Gastroesophageal sphincter (tissue), 4 donors: ENCODE results near the gene CLASP2. TPM values are rescaled to one million over a fixed set of nuclear protein-coding genes. Genes with fewer than 3 reads are reported as not detected.

Experiments
- ATAC-seq: fragments of 150-250 bp; one replicate; pipeline ENCODE4 v1.9.1; 2016; ENCODE audit warnings: mild to moderate bottlenecking, moderate library complexity
- H3K27ac ChIP-seq, 4 donors: fragments of 200-600 bp; sonication (generic) in 3 of 4; 1 replicate in 3 of 4; 2 replicates in 1 of 4; pipeline ENCODE4 v1.5.1; 2016 to 2019
- H3K27me3 ChIP-seq: fragments of 200-600 bp; sonication (generic); one replicate; pipeline ENCODE4 v1.5.1; 2019
- H3K36me3 ChIP-seq, 2 donors: fragments of 200-600 bp; sonication (generic); one replicate each; pipeline ENCODE4 v1.5.1; 2019; ENCODE audit warnings: control low read depth in 1 of 2
- H3K4me1 ChIP-seq, 3 donors: fragments of 200-600 bp; sonication (generic); 1 replicate in 2 of 3; 2 replicates in 1 of 3; pipeline ENCODE4 v1.5.1; 2016 to 2019; ENCODE audit warnings: control low read depth in 2 of 3
- H3K4me3 ChIP-seq, 2 donors: fragments of 200-600 bp; sonication (generic); one replicate each; pipeline ENCODE4 v1.5.1; 2019; ENCODE audit warnings: mild to moderate bottlenecking in 1 of 2, moderate library complexity in 1 of 2
- H3K9me3 ChIP-seq, 3 donors: fragments of 200-600 bp; sonication (generic); one replicate each; pipeline ENCODE4 v1.5.1; 2017 to 2019; ENCODE audit warnings: control low read depth in 2 of 3
- CTCF ChIP-seq, 4 experiments: fragments of 200-600 bp in 2 of 4; fragments of 450-650 bp in 2 of 4; sonication (generic) in 1 of 4; IDR thresholded peaks; one replicate each; pipeline ENCODE4 v1.5.1; 2017 to 2019; ENCODE audit warnings: antibody characterized with exemption in 4 of 4, mild to moderate bottlenecking in 2 of 4, moderate library complexity in 2 of 4
- EP300 ChIP-seq: sonication (generic); formaldehyde crosslinking; IDR thresholded peaks from one replicate; pipeline ENCODE4 v1.6.1; 2017; ENCODE audit warnings: antibody characterized with exemption, mild to moderate bottlenecking
- POLR2A ChIP-seq, 2 donors: fragments of 450-650 bp; IDR thresholded peaks; one replicate each; pipeline ENCODE4 v1.6.1; 2017; ENCODE audit warnings: antibody characterized with exemption in 2 of 2, mild to moderate bottlenecking in 2 of 2, moderate library complexity in 1 of 2
- POLR2AphosphoS5 ChIP-seq: sonication (generic); formaldehyde crosslinking; IDR thresholded peaks from one replicate; pipeline ENCODE4 v1.6.1; 2017; ENCODE audit warnings: antibody characterized with exemption
- WGBS, 2 donors: methylation state at CpG; one replicate each; pipeline ENCODE4 v1.1.5; 2018; ENCODE audit warnings: low coverage in 1 of 2; 5-methylcytosine and 5-hydroxymethylcytosine counted together
- total RNA-seq, 4 donors: library from RNA; depleted of rRNA; stranded (reverse); fragments of >200 nt; gene quantifications; one replicate each; pipeline ENCODE4 v1.1.0, GENCODE V29; 2016

CLASP2 gene
- total RNA-seq, 4 donors from 2014 or later = 45.3 to 90.7 (median 54.1) TPM

DNA sequence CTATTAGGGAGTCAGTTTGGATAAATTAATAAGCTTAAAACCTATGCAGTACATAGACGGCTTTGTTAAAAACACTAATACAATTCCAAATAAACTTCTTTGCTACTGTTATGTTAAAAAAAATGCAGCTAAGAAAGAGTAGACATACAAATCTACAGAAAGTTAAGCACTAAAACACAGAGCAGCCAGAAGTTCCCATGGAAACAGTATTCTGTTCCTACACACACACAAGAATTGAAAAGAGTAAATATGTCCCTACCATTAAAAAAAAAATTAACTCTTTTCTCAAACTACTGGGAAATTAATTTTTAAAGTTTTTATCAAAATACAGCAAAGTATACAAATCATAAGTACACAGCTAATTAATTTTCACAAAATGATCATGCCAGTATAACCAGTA, 71.6 kb downstream of the CLASP2 start:
- 40 to 61% methylated on average over 1 of the region's 1 CpG for WGBS, 2 donors
- H3K9me3 ChIP-seq = no peaks in the 10 kb centered on the region
- ATAC-seq = no peak
- H3K27ac ChIP-seq = no peak overlapping the region
- no peak overlapping the region for H3K4me3 ChIP-seq
- TF ChIP-seq POLR2A (IDR thresholded peaks at IDR 0.05) (no peak), POLR2AphosphoS5 (no peak), EP300 (no peak), CTCF (IDR thresholded peaks at IDR 0.05) (no peak)
- peaks cover 0 to 5% of the 10 kb centered on the region in 2 donors for H3K36me3 ChIP-seq
- no peaks in the 10 kb centered on the region for H3K27me3 ChIP-seq
- H3K4me1 ChIP-seq = peaks cover 0 to 17% (median 0%) of the 10 kb centered on the region in 3 donors

DNA sequence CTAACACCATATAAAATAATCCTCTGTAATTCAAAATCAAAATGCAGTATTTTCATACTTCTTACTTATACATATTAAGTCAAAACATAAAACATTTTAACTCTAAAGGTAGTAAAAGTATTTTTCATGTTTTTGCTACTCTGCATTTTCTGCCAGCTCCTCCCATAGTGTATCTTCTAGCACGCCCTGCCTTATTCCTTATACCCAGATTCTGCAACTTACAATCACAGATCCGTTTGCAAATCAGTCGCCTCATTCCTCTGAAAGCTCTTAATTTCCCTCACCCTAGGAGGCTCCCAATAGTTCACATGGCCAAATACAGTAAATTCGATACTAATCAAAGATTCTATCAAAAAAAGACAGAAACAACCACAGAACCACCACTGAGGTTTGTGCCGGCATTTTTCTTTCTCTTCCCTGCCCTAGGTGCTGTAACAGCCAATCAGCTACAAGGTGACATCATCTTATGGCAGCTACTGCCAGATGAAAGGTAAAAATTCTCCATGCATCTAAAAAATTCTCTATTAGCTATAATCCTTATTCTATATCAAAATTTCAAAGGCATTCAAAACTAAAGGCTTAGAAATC, 72.9 kb downstream of the CLASP2 start:
- H3K27me3 ChIP-seq = no peaks in the 10 kb centered on the region
- peaks cover 0 to 17% (median 0%) of the 10 kb centered on the region in 3 donors for H3K4me1 ChIP-seq
- peak overlapping the region in 1 of 4 donors; percentile 34 for H3K27ac ChIP-seq
- peaks cover 0 to 5% of the 10 kb centered on the region in 2 donors for H3K36me3 ChIP-seq
- peak overlapping the region; percentile 40 to 60 for H3K4me3 ChIP-seq
- ATAC-seq = peak; percentile 70
- H3K9me3 ChIP-seq = no peaks in the 10 kb centered on the region
- TF ChIP-seq CTCF (IDR thresholded peaks at IDR 0.05) (no peak), EP300 (no peak), POLR2AphosphoS5 (no peak), POLR2A (IDR thresholded peaks at IDR 0.05) (no peak)
- WGBS, 2 donors = 41 to 47% methylated on average over 5 of the region's 5 CpGs

- 65 to 79% methylated on average over 3 to 4 of the region's 4 CpGs for WGBS, 2 donors
- Histone ChIP-seq H3K4me1 (peaks cover 0 to 17% (median 0%) of the 10 kb centered on the region in 3 donors), H3K36me3 (peaks cover 0 to 7% of the 10 kb centered on the region in 2 donors), H3K27ac (no peak overlapping the region), H3K4me3 (no peak overlapping the region), H3K9me3 (no peaks in the 10 kb centered on the region), H3K27me3 (no peaks in the 10 kb centered on the region)
- ATAC-seq = no peak
- no peak for TF ChIP-seq CTCF (IDR thresholded peaks at IDR 0.05)
- no peak for TF ChIP-seq POLR2AphosphoS5
- no peak for TF ChIP-seq POLR2A (IDR thresholded peaks at IDR 0.05)
- no peak for TF ChIP-seq EP300
Measured at GRCh38 chr3:33644582-33644981, 73.5 kb downstream of the CLASP2 start.

DNA sequence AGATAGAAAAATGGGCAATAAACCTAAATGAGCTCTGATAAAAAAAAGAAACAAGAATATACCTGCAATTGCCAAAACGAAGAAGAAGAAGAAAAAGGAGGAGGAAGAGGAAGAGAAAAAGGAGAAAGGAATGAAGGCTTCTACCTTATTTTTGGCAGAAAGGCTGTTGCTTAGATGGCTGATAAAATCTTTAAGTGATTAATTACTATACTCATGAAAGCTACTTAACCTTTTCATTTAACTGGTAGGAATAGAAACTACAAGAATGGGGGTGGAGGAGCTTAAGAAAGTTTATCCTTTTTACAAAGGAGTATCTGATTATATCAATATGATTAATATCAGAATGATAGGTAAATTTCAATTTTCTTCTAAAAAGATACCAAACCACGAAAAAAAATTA, 75.2 kb downstream of the CLASP2 start:
- Histone ChIP-seq H3K4me1 (peaks cover 0 to 17% (median 0%) of the 10 kb centered on the region in 3 donors), H3K4me3 (no peak overlapping the region), H3K36me3 (peaks cover 0 to 20% of the 10 kb centered on the region in 2 donors), H3K27me3 (no peaks in the 10 kb centered on the region), H3K9me3 (no peaks in the 10 kb centered on the region), H3K27ac (no peak overlapping the region)
- no peak for ATAC-seq
- WGBS, 2 donors = 78 to 82% methylated on average over 2 of the region's 2 CpGs
- TF ChIP-seq POLR2AphosphoS5 = no peak
- TF ChIP-seq EP300 = no peak
- TF ChIP-seq POLR2A (IDR thresholded peaks at IDR 0.05) = no peak
- no peak for TF ChIP-seq CTCF (IDR thresholded peaks at IDR 0.05)

GRCh38 chr3:33639889-33640288, 78.2 kb downstream of the CLASP2 start:
- H3K9me3 ChIP-seq = no peaks in the 10 kb centered on the region
- ATAC-seq = no peak
- TF ChIP-seq CTCF (IDR thresholded peaks at IDR 0.05) = no peak
- TF ChIP-seq POLR2AphosphoS5 = no peak
- TF ChIP-seq EP300 = no peak
- TF ChIP-seq POLR2A (IDR thresholded peaks at IDR 0.05) = no peak
- H3K27ac ChIP-seq = no peak overlapping the region
- 43 to 79% methylated on average over 1 to 2 of the region's 2 CpGs for WGBS, 2 donors
- no peaks in the 10 kb centered on the region for H3K27me3 ChIP-seq
- peaks cover 0 to 10% (median 0%) of the 10 kb centered on the region in 3 donors for H3K4me1 ChIP-seq
- no peak overlapping the region for H3K4me3 ChIP-seq
- H3K36me3 ChIP-seq = peaks cover 0 to 18% of the 10 kb centered on the region in 2 donors
